GM10266 (cell line): ENCODE results near the gene MAP10.

Experiments used
- DNase-seq: peaks from one replicate; pipeline ENCODE4 v3.0.0; 2012; ENCODE audit errors: extremely low spot score
- CTCF ChIP-seq: IDR thresholded peaks from 2 replicates; pipeline ENCODE4 v1.5.1; 2012; ENCODE audit warnings: mild to moderate bottlenecking, low read depth; ENCODE audit not compliant: control insufficient read depth, insufficient read depth; ENCODE audit errors: missing control alignments

The MAP10 gene

GRCh38 chr1:232798920-232799319, 6.3 kb upstream of the MAP10 start:
- DNase-seq = no peak
- TF ChIP-seq CTCF = no peak

- TF ChIP-seq CTCF = no peak
- DNase-seq = no peak
Observed at GRCh38 chr1:232806186-232806510, 932 bp downstream of the MAP10 start.

- no peak for TF ChIP-seq CTCF
- no peak for DNase-seq
Observed at GRCh38 chr1:232810856-232811255, 5.6 kb downstream of the MAP10 start.

GRCh38 chr1:232812560-232812959, 7.3 kb downstream of the MAP10 start:
- no peak for TF ChIP-seq CTCF
- no peak for DNase-seq

GRCh38 chr1:232813097-232813496, 7.9 kb downstream of the MAP10 start:
- DNase-seq = no peak
- no peak for TF ChIP-seq CTCF

GRCh38 chr1:232813760-232814159, 8.5 kb downstream of the MAP10 start:
- TF ChIP-seq CTCF = no peak
- no peak for DNase-seq

- no peak for DNase-seq
- no peak for TF ChIP-seq CTCF
Observed at GRCh38 chr1:232816324-232816723, 11.1 kb downstream of the MAP10 start.
